Heart left ventricle (tissue), 13 donors: ENCODE measurements around the gene IQSEC1.

Experiments
- POLR2A ChIP-seq, 2 donors: fragments of 450-650 bp; IDR thresholded peaks; one replicate each; pipeline ENCODE4 v1.6.1; 2017; ENCODE audit warnings: antibody characterized with exemption in 2 of 2, mild to moderate bottlenecking in 2 of 2, moderate library complexity in 2 of 2
- TF ChIP-seq, protein P1 (sequence below), 12 donors: fragments of 200-600 bp; sonication (generic) in 4 of 12; IDR thresholded peaks; one replicate each; pipeline versions ENCODE4 v1.5.0 to v1.8.0; 2018 to 2022; ENCODE audit warnings: antibody characterized with exemption in 12 of 12, mild to moderate bottlenecking in 5 of 12
- donor health status: ischemic (EF 13 %, LVEDD 7.1; RV severe dilation, severe dysfunction).
- donor health status: DM: no; HTN: yes; CAD: no.
- donor health status: DM: no; HTN: no; CAD: no.
- donor health status: ischemic (EF 25% LVEDD 6.9; RV normal size, moderate dysfunction).
- donor health status: ischemic (EF 25% LVEDD 5.7; RV mildly dilated, moderate dysfunction).
- donor health status: ischemic (EF 35%, LVEDD 5.7; RV mildly dilated, moderate dysfunction).
- donor health status: nonischemic (EF 11% LVEDD 7.7; RV severe dilation, severe dysfunction).
- donor health status: DM: yes; HTN: yes; CAD: no.
- donor health status: PGD.
- donor health status: ischemic (EF 29% LVEDD 5.4; RV normal size, mild dysfunction).
- donor health status: nonischemic (EF 23%, LVEDD 6.1; RV moderate dilation, normal function).

GRCh38 chr3:13107661-13108060 is 34.4 kb upstream of the IQSEC1 start:
- TF ChIP-seq, protein P1, sequence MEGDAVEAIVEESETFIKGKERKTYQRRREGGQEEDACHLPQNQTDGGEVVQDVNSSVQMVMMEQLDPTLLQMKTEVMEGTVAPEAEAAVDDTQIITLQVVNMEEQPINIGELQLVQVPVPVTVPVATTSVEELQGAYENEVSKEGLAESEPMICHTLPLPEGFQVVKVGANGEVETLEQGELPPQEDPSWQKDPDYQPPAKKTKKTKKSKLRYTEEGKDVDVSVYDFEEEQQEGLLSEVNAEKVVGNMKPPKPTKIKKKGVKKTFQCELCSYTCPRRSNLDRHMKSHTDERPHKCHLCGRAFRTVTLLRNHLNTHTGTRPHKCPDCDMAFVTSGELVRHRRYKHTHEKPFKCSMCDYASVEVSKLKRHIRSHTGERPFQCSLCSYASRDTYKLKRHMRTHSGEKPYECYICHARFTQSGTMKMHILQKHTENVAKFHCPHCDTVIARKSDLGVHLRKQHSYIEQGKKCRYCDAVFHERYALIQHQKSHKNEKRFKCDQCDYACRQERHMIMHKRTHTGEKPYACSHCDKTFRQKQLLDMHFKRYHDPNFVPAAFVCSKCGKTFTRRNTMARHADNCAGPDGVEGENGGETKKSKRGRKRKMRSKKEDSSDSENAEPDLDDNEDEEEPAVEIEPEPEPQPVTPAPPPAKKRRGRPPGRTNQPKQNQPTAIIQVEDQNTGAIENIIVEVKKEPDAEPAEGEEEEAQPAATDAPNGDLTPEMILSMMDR (IDR thresholded peaks at IDR 0.05), result no peak
- no peak for TF ChIP-seq POLR2A (IDR thresholded peaks at IDR 0.05)
